ENCODE results near the gene ABHD17A.

DNA sequence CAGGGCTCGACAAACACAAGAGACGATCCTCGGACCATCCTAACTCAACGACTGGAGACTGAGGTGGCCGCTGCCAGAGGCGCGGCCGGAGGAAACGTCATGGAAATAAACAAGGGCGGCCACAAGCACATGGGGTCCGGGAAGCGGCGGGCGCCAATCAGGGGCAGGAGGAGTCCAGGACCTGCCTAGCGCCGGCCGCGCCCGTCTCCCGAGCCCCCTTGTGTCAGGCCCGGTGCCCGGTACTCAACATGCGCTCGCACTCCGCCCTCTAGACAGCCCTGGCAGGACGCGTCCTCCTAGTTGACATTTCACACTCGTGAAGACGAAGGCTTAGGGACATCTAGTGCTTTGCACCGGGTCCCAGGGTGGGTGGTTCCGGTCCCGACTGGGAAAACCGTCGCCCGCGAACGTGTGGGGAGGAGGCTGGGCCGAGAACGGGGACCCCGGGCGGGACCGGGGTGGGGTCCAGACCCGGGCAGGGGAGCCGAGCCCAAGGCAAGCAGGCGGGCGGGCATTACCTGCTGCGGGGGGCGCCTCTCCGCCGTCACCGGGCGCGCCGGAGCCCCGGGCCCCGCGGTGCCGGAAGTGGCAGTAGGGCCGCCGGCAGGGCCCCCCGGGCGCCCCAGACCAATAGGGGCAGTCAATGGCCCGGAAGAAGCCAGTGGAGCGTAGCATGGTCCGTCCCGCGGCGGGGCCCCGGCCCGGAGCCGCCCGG, 37.5 kb downstream of the ABHD17A start:
- TF ChIP-seq, protein P1, sequence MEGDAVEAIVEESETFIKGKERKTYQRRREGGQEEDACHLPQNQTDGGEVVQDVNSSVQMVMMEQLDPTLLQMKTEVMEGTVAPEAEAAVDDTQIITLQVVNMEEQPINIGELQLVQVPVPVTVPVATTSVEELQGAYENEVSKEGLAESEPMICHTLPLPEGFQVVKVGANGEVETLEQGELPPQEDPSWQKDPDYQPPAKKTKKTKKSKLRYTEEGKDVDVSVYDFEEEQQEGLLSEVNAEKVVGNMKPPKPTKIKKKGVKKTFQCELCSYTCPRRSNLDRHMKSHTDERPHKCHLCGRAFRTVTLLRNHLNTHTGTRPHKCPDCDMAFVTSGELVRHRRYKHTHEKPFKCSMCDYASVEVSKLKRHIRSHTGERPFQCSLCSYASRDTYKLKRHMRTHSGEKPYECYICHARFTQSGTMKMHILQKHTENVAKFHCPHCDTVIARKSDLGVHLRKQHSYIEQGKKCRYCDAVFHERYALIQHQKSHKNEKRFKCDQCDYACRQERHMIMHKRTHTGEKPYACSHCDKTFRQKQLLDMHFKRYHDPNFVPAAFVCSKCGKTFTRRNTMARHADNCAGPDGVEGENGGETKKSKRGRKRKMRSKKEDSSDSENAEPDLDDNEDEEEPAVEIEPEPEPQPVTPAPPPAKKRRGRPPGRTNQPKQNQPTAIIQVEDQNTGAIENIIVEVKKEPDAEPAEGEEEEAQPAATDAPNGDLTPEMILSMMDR (IDR thresholded peaks at IDR 0.05) = no peak
- TF ChIP-seq EZH2 (IDR thresholded peaks at IDR 0.05; ENCODE audit: borderline replicate concordance, insufficient read depth, low read depth, low read length, poor library complexity, severe bottlenecking) = no peak

Data from B cell (primary cell).